ENCODE results near the gene NKD1.

Gene NKD1

GRCh38 chr16:50678531-50678930 is 130.3 kb downstream of the NKD1 start:
- DNase-seq: no peak

- no peak for DNase-seq
Measured at GRCh38 chr16:50679266-50679665, 131.1 kb downstream of the NKD1 start.

- no peak for DNase-seq
Measured at GRCh38 chr16:50679676-50680555, 131.7 kb downstream of the NKD1 start.

GRCh38 chr16:50680556-50680893 is 132.3 kb downstream of the NKD1 start:
- DNase-seq: no peak

- no peak for DNase-seq
Measured at GRCh38 chr16:50681021-50681885, 133.1 kb downstream of the NKD1 start, which contains the start of gene SNX20. Gene SNX20 (minus strand): TSS chr16:50681312. CDS start chr16:50677526, 3,786 bp downstream.

GRCh38 chr16:50683689-50684374 is 135.6 kb downstream of the NKD1 start:
- no peak for DNase-seq

GRCh38 chr16:50684823-50685461 is 136.7 kb downstream of the NKD1 start:
- DNase-seq: no peak

- no peak for DNase-seq
Measured at GRCh38 chr16:50685462-50686063, 137.4 kb downstream of the NKD1 start.

GRCh38 chr16:50688083-50688482 is 139.9 kb downstream of the NKD1 start:
- DNase-seq: no peak

GRCh38 chr16:50688867-50689266 is 140.7 kb downstream of the NKD1 start:
- no peak for DNase-seq

- DNase-seq: no peak
Measured at GRCh38 chr16:50690177-50690576, 142.0 kb downstream of the NKD1 start.

- no peak for DNase-seq
Measured at GRCh38 chr16:50692644-50692998, 144.4 kb downstream of the NKD1 start.

- DNase-seq: peak; percentile 11
Measured at GRCh38 chr16:50692999-50693781, 145.0 kb downstream of the NKD1 start, which contains the start of gene NOD2. Gene NOD2 (plus strand): TSS chr16:50693606. CDS start chr16:50699496, 5,890 bp downstream.

- DNase-seq: no peak
Measured at GRCh38 chr16:50694206-50694605, 146.0 kb downstream of the NKD1 start.

- no peak for DNase-seq
Measured at GRCh38 chr16:50695017-50696000, 147.1 kb downstream of the NKD1 start.

- DNase-seq: no peak
Measured at GRCh38 chr16:50696126-50696525, 147.9 kb downstream of the NKD1 start.

- DNase-seq: peak; percentile 59
Measured at GRCh38 chr16:50696575-50697420, 148.6 kb downstream of the NKD1 start.

- no peak for DNase-seq
Measured at GRCh38 chr16:50697421-50697715, 149.2 kb downstream of the NKD1 start.

Data from fibroblast of skin of right biceps (primary cell).